Pancreas (tissue), 10 donors: Measurements from ENCODE around the gene TXNDC2. TPM values are rescaled to one million over a fixed set of nuclear protein-coding genes. Genes with fewer than 3 reads are reported as not detected.
"Not testable (repeated sequence)": the region's sequence is repeated elsewhere in the genome, so short reads cannot be mapped to it uniquely, and the experiment has no call there.

Source experiments
- ATAC-seq, 4 donors: fragments of 200-7000 bp; cut with Tn5 transposase; one replicate each; pipeline versions ENCODE4 v1.8.0 to v1.9.1; 2020; ENCODE audit warnings: mild to moderate bottlenecking in 4 of 4, moderate library complexity in 4 of 4
- DNase-seq, 6 donors: peaks; one replicate each; pipeline ENCODE4 v3.0.0-alpha.2; 2020
- FAIRE-seq: peaks from 2 replicates; lab custom pipeline; 2012; peaks lifted over from hg19 to GRCh38; lab: Jason Lieb, UNC
- H3K27ac ChIP-seq, 4 donors: fragments of 200-600 bp; sonication (generic); 1 replicate in 3 of 4; 2 replicates in 1 of 4; pipeline versions ENCODE4 v1.5.0 to v1.8.0; 2020
- H3K27me3 ChIP-seq, 4 donors: fragments of 200-600 bp; one replicate each; pipeline ENCODE4 v1.8.0; 2021
- H3K36me3 ChIP-seq, 3 donors: fragments of 200-600 bp; sonication (generic) in 1 of 3; one replicate each; pipeline versions ENCODE4 v1.5.0 to v1.8.0; 2020 to 2021
- H3K4me1 ChIP-seq, 3 donors: fragments of 200-600 bp; one replicate each; pipeline ENCODE4 v1.8.0; 2021
- H3K4me3 ChIP-seq, 4 donors: fragments of 200-600 bp; sonication (generic) in 2 of 4; one replicate each; pipeline versions ENCODE4 v1.5.0 to v1.8.0; 2020 to 2021
- H3K9me3 ChIP-seq, 4 donors: fragments of 200-600 bp; one replicate each; pipeline ENCODE4 v1.8.0; 2021
- WGBS, 2 donors: extraction: QIAGEN DNeasy Blood & Tissue Kit; methylation state at CpG; one replicate each; pipeline ENCODE4 v1.1.7; 2013; 5-methylcytosine and 5-hydroxymethylcytosine counted together
- intact Hi-C, 3 donors: fragments of 100-400 bp; cut with DNase I; formaldehyde crosslinking; loops; one replicate each; pipeline versions ENCODE4 v1.11.1 to v1.14.2; 2022
- polyA plus RNA-seq, 2 donors: library from polyadenylated mRNA; stranded (reverse); fragments of 200-250 nt; gene quantifications; one replicate each; pipeline ENCODE4 v1.2.3, GENCODE V29; 2013
- total RNA-seq, 6 donors: library from RNA; stranded (reverse); fragmentation: NEBNext Ultra II Directional in 4 of 6; extraction: Animal tissue kit (Norgen Biotek cat#: 25700) in 4 of 6; gene quantifications; one replicate each; pipeline versions ENCODE4 v1.2.1 to v1.2.4, GENCODE V29; 2021 to 2023
- TF ChIP-seq, protein P1 (sequence below), 4 donors: fragments of 200-600 bp; sonication (generic) in 3 of 4; IDR thresholded peaks; one replicate each; pipeline versions ENCODE4 v1.5.0 to v1.8.0; 2021; ENCODE audit warnings: antibody characterized with exemption in 4 of 4
- donor health status: healthy with polysubstance abuse.
- donor health status: DM: no; HTN: no; CAD: no; lungs with moderate emphysema.
- donor health status: DM: no; HTN: no; CAD: no.
- donor health status: control.
- donor health status: control.
- donor health status: Bipolar disorder and iron deficiency.
- donor health status: DM: yes; HTN: yes; CAD: no.
- donor health status: DM: no; HTN: no; CAD: no.
- donor health status: DM: no; HTN: no; CAD: no.
- donor health status: DM: yes; HTN: yes; CAD: no.

Gene TXNDC2
- total and polyA plus RNA-seq, 8 donors: not detected

DNA sequence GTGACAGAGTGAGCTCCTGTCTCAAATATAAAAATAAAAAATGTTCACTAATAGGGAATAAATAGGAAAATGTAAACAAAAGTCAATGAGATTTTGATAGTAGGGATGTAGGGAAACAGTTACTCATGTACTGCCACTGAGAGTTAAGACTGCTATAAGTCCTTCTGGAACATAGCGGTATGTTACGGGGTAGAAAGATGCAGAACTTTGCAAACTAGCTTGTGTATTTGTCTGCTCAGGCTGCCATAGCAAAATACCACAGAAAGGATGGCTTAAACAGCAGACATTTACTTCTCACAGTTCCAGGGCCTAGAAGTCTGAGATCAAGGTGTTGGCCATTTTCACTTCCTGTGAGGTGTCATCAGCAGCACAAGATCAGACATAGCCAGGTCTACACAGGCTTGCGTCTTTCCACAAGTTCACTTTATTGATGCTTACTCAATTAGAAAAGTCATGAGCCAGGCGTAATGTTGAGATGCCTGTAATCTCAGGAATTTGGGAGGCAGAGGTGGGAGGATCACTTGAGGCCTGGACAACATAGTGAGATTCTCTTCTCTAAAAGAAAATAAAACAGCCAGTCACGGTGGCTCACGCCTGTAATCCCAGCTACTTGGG, 8.8 kb downstream of the TXNDC2 start:
- H3K27ac ChIP-seq: no peak overlapping the region
- no peak for DNase-seq
- no peaks in the 10 kb centered on the region for H3K9me3 ChIP-seq
- H3K4me3 ChIP-seq: no peak overlapping the region
- FAIRE-seq: no peak
- H3K27me3 ChIP-seq: no peaks in the 10 kb centered on the region
- TF ChIP-seq, protein P1, sequence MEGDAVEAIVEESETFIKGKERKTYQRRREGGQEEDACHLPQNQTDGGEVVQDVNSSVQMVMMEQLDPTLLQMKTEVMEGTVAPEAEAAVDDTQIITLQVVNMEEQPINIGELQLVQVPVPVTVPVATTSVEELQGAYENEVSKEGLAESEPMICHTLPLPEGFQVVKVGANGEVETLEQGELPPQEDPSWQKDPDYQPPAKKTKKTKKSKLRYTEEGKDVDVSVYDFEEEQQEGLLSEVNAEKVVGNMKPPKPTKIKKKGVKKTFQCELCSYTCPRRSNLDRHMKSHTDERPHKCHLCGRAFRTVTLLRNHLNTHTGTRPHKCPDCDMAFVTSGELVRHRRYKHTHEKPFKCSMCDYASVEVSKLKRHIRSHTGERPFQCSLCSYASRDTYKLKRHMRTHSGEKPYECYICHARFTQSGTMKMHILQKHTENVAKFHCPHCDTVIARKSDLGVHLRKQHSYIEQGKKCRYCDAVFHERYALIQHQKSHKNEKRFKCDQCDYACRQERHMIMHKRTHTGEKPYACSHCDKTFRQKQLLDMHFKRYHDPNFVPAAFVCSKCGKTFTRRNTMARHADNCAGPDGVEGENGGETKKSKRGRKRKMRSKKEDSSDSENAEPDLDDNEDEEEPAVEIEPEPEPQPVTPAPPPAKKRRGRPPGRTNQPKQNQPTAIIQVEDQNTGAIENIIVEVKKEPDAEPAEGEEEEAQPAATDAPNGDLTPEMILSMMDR (IDR thresholded peaks at IDR 0.05): no peak
- no peak for ATAC-seq
- 94 to 97% methylated on average over 6 of the region's 6 CpGs for WGBS, 2 donors
- no peaks in the 10 kb centered on the region for H3K36me3 ChIP-seq
- H3K4me1 ChIP-seq: no peaks in the 10 kb centered on the region
- intact Hi-C loops: no loop called here

DNA sequence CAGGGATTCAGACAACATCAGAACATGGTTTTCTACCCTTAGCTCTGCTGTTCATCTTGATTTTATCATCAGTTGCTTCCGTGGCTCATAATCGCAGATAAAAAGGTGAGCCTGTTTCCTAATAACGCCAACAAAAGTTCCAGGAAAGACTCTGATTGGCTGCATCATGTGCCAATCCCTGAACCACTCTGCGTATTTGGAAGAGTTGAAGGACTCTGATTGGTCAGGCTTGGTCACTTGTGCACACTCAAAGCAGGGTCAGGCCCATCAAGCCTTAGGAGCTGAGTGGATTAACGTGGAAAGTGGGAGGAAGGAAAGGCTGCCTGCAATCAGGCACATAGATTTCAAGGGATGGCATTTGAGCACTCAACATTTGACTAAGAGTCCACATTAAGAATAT, 11.4 kb downstream of the TXNDC2 start:
- Histone ChIP-seq H3K4me1 (no peaks in the 10 kb centered on the region), H3K27me3 (no peaks in the 10 kb centered on the region), H3K9me3 (no peaks in the 10 kb centered on the region), H3K36me3 (no peaks in the 10 kb centered on the region), H3K4me3 (no peak overlapping the region), H3K27ac (no peak overlapping the region)
- intact Hi-C loops: no loop called here
- TF ChIP-seq, protein P1 (IDR thresholded peaks at IDR 0.05): no peak
- ATAC-seq (no peak), FAIRE-seq (no peak), DNase-seq (no peak)
- WGBS, 2 donors: 88 to 89% methylated on average over 5 of the region's 5 CpGs

DNA sequence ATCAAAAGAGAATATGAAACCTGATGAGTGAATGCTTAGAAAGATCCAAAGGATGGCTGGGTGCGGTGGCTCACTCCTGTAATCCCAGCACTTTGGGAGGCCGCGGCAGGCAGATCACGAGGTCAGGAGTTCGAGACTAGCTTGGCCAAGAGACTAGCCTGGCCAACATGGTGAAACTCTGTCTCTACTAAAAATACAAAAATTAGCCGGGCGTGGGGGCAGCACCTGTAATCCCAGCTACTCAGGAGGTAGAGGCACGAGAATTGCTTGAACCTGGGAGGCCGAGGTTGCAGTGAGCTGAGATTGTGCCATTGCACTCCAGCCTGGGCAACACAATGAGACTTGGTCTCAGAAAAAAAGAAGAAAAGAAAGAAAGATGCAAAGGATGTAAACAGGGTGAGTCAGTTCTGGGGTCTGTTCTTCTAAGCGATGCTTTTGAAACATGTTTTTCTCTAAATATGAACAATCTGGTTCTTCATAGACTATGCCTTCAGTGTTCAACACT, 12.1 kb downstream of the TXNDC2 start:
- H3K4me3 ChIP-seq, H3K27ac ChIP-seq, intact Hi-C loops, H3K9me3 ChIP-seq, H3K4me1 ChIP-seq, DNase-seq, H3K27me3 ChIP-seq, ATAC-seq, H3K36me3 ChIP-seq, FAIRE-seq: not testable (repeated sequence)
- 88 to 96% methylated on average over 10 of the region's 10 CpGs for WGBS, 2 donors

DNA sequence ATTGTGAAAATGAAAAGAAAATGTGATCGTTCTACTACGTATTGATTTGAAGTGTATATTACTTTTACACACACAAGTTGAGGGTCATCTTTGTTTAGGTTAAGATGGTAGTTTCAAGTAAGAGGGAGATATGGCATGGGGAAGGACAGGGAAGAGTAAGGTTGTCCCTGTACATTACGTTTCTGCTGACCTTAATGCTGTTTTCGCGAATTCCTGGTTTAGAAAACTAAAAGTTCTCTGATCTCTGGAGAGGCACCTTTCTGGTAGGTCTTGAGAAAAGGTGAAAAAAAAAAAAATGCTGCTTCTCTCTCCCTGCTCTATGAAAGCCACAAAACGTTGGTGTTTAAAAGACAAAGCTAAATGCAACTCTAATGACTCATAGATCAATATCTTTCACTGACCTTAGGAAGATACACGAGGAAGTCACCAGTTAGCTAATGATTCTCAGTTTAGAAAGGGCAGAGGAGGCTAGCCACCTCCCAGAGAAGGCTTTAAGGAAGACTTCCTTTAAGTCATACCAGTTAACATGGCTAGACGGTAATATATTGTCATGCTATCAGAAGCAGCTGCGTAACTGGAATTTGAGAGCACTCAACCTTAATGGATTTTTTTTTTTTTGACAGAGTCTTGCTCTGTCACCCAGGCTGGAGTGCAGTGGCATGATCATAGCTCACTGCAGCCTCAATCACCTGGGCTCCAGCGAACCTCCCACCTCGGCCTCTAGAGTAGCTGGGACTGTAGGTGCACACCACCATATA, 13.2 kb downstream of the TXNDC2 start:
- ATAC-seq: peak in 3 of 4 donors; percentile 39 to 80 (median 58)
- H3K36me3 ChIP-seq: no peaks in the 10 kb centered on the region
- H3K4me1 ChIP-seq: no peaks in the 10 kb centered on the region
- WGBS, 2 donors: 67 to 72% methylated on average over 11 of the region's 11 CpGs
- no peak for FAIRE-seq
- no peak overlapping the region for H3K4me3 ChIP-seq
- H3K9me3 ChIP-seq: no peaks in the 10 kb centered on the region
- TF ChIP-seq, protein P1 (IDR thresholded peaks at IDR 0.05): no peak
- H3K27me3 ChIP-seq: no peaks in the 10 kb centered on the region
- intact Hi-C loops: no loop called here
- no peak for DNase-seq
- no peak overlapping the region for H3K27ac ChIP-seq

DNA sequence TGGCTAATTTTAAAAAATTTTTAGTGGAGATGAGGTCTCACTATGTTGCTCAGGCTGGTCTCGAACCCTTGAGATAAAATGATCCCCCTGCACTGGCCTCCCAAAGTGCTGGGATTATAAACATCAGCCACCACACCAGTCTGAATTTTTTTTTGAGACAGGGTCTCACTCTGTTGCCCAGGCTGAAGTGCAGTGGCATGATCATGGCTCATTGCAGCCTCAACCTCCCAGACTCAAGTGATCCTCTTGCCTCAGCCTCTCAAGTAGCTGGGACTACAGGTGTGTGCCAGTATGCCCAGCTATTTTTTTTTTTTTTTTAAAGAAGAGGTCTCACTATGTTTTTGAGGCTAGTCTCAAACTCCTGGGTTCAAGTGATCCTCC, 13.8 kb downstream of the TXNDC2 start:
- DNase-seq, FAIRE-seq, H3K4me1 ChIP-seq, ATAC-seq, H3K36me3 ChIP-seq, intact Hi-C loops, H3K27me3 ChIP-seq, H3K9me3 ChIP-seq, H3K27ac ChIP-seq, H3K4me3 ChIP-seq: not testable (repeated sequence)
- 71 to 73% methylated on average over 1 of the region's 1 CpG for WGBS, 2 donors

DNA sequence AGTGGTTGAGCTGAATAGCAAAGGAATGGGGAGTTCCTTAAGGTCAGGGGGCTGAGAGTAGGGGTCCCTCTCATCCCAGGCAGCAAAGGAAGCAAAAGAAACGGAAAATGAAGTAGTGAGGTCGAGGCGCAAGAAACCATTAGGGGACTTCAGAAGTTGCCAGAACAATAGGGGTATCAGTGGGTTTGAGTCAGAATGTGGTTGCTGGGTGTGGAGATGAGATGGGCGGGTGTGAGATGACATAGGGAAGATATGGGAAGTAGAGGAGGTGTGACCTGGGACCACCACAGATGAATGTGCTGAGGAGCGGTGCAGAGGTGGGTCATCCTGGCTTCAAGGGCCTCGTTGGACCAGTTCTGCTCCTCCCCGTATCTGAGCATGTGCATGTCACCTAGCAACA, 14.9 kb downstream of the TXNDC2 start:
- DNase-seq (no peak), FAIRE-seq (no peak), ATAC-seq (no peak)
- Histone ChIP-seq H3K36me3 (no peaks in the 10 kb centered on the region), H3K27ac (no peak overlapping the region), H3K4me3 (no peak overlapping the region), H3K27me3 (no peaks in the 10 kb centered on the region), H3K4me1 (no peaks in the 10 kb centered on the region), H3K9me3 (no peaks in the 10 kb centered on the region)
- TF ChIP-seq, protein P1 (IDR thresholded peaks at IDR 0.05): no peak
- intact Hi-C loops: no loop called here
- 88 to 91% methylated on average over 7 of the region's 7 CpGs for WGBS, 2 donors
